T-helper 2 cell treated with Interferon-gamma antibody and Interleukin-4, amounts not matched to agents 5 μg/mL and 100 μg/mL, for 36 hours (primary cell): Measurements from ENCODE around the gene COL4A2.
"Not testable (repeated sequence)": the region's sequence is repeated elsewhere in the genome, so short reads cannot be mapped to it uniquely, and the experiment has no call there.

Experiments used
- DNase-seq: peaks from one replicate; pipeline ENCODE4 v3.0.0; 2021; ENCODE audit warnings: low spot score
- H3K27ac Mint-ChIP-seq: one replicate; pipeline ENCODE4 v1.8.0; 2021; ENCODE audit warnings: mild to moderate bottlenecking, mixed read lengths
- H3K27me3 Mint-ChIP-seq: one replicate; pipeline ENCODE4 v1.8.0; 2021; ENCODE audit warnings: low read depth, mixed read lengths
- H3K36me3 Mint-ChIP-seq: one replicate; pipeline ENCODE4 v1.8.0; 2021; ENCODE audit warnings: low read depth, mixed read lengths
- H3K4me1 Mint-ChIP-seq: one replicate; pipeline ENCODE4 v1.8.0; 2021; ENCODE audit warnings: low read depth, mixed read lengths
- H3K4me3 Mint-ChIP-seq: one replicate; pipeline ENCODE4 v1.8.0; 2022; ENCODE audit warnings: mild to moderate bottlenecking, moderate library complexity, mixed read lengths
- H3K9me3 Mint-ChIP-seq: one replicate; pipeline ENCODE4 v1.8.0; 2021; ENCODE audit warnings: mixed read lengths

The COL4A2 gene

DNA sequence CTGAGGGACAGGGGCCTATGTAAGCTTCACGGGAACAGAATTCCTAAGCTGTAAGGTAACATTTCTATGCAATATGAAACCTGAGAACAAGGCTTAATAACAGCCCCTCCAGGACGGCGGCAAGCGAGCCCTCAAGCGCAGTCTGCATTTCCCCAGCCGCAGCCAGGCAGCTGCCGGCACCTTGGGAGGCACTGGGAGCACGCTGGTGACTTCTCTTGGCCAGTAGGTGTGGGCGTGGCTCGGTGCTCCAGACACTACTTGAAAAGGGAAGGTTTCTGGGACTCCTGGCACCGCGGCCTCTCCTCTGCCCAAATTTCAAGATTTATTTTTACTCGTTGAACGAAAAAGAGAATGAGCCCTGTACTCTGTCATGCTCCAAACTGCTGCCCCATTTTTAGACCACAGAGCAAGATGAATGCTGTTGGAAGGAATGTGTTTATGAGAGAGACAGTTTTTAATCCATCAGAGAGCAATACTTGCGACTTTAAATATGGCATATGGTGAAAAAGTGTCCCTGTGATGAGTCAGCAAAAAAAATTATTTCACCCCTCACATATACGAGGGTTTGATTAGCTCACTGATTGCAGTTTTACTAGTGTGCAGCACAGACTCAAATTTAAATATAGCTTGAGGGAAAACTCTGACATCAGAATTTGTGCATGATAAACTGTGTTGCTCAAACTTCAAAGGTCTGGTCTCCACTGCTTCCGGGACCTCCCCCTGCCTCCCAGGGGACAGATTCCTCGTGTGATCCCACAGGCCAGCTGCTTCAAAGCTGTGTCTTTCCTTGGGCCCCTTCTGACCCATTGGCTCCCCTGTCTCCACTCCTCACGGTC is 81.2 kb downstream of the COL4A2 start:
- Mint-ChIP-seq H3K9me3 (no peaks in the 10 kb centered on the region), H3K4me3 (no peak overlapping the region), H3K36me3 (no peaks in the 10 kb centered on the region), H3K27me3 (peaks cover 31% of the 10 kb centered on the region), H3K27ac (no peak overlapping the region), H3K4me1 (no peaks in the 10 kb centered on the region)
- no peak for DNase-seq

DNA sequence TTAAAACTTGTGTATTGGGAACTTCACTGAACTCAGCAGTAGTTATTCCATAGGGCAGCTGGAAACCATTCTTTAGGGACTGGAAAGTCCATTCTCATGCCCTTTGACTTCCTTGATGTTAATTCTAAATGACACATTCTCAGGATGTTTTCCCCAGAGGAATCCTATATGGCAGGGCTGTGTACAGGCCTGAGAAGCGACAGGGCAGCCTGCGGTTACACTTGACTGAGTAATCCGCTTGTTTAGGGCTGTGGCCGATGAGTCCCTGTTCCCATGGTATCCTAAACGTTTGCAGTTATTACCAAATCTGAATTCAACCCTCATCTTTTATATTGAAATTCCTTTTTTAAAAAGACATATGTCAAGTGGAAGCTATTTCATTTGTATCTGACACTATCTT is 83.5 kb downstream of the COL4A2 start:
- Mint-ChIP-seq H3K4me3 (no peak overlapping the region), H3K36me3 (no peaks in the 10 kb centered on the region), H3K9me3 (no peaks in the 10 kb centered on the region), H3K4me1 (no peaks in the 10 kb centered on the region), H3K27me3 (peaks cover 35% of the 10 kb centered on the region), H3K27ac (no peak overlapping the region)
- no peak for DNase-seq

DNA sequence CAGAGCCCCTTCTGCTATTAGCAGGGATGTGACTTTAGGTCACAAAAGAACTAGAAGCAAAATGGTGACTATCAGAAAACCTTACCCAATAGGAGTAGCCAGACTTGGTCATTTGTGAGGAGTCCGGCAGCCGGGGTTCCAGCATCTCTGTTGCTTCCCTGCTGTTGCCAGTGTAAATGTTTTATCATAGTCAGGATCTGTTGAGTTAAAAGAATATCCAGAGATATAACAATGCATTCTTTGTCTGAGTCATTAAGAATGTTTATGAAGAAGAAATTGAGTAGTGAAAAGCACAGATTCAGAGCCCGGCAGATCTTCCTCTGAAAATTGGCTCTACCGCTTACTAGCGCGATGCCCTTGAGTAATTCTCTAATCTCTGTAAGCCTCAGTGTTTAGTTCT is 84.2 kb downstream of the COL4A2 start:
- Mint-ChIP-seq H3K9me3 (no peaks in the 10 kb centered on the region), H3K4me3 (no peak overlapping the region), H3K4me1 (no peaks in the 10 kb centered on the region), H3K27ac (no peak overlapping the region), H3K27me3 (peaks cover 35% of the 10 kb centered on the region), H3K36me3 (no peaks in the 10 kb centered on the region)
- DNase-seq, result no peak

DNA sequence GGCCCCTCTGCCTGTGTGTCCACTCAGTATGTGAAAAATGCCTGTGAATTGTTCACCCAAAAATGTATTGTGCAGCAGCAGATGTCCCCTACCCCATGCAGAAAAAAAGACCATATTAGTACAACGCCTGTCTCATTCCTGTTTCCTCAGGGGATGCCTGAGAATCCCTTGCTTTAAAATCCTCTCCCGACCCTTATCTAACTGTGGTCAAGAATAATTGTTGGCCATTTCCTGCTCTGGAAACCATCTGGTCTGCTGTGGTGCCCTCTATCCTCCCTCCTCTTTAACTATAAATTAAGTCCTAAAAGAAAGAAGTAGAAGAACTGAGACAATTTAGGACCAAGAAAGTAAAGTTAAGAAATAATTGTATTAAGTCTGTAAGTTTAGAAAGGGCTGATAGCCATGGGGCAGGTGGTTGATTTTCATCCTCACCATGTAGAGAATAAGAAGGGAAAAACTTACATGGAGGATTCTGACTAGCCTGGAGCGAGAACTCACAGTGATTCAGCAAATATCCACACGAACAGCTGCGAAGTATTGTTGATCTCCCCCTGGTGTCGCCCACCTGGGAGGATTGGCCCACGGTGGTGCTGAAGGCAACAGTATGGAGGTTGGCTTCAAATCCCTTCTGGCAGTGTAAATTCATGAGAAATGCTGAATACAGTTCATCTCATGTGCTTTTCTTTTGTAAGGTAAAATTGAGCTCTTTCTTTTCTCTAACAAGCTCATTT is 85.6 kb downstream of the COL4A2 start:
- Mint-ChIP-seq H3K27me3 (peaks cover 39% of the 10 kb centered on the region), H3K9me3 (no peaks in the 10 kb centered on the region), H3K36me3 (no peaks in the 10 kb centered on the region), H3K4me1 (no peaks in the 10 kb centered on the region), H3K4me3 (no peak overlapping the region), H3K27ac (no peak overlapping the region)
- no peak for DNase-seq

DNA sequence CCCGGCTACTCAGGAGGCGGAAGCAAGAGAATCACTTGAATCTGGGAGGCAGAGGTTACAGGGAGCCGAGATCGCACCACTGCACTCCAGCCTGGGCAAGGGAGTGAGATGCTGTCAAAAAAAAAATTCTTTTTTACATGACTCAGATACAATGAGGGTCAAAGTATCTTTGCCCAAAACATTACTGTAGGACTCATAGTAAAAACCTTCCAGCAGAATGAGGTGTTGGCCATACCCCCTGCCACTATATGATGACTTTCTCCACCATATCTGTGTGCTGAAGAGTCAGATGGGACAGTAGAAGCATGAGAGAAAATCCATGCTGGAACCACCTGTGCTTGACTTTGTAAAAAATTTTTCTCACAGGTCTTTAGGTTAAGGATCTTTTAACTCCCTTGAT is 86.7 kb downstream of the COL4A2 start:
- no peak for DNase-seq
- no peak overlapping the region for H3K4me3 Mint-ChIP-seq
- no peak overlapping the region for H3K27ac Mint-ChIP-seq
- H3K27me3 Mint-ChIP-seq, result peaks cover 41% of the 10 kb centered on the region
- no peaks in the 10 kb centered on the region for H3K36me3 Mint-ChIP-seq
- no peaks in the 10 kb centered on the region for H3K9me3 Mint-ChIP-seq
- H3K4me1 Mint-ChIP-seq, result no peaks in the 10 kb centered on the region

DNA sequence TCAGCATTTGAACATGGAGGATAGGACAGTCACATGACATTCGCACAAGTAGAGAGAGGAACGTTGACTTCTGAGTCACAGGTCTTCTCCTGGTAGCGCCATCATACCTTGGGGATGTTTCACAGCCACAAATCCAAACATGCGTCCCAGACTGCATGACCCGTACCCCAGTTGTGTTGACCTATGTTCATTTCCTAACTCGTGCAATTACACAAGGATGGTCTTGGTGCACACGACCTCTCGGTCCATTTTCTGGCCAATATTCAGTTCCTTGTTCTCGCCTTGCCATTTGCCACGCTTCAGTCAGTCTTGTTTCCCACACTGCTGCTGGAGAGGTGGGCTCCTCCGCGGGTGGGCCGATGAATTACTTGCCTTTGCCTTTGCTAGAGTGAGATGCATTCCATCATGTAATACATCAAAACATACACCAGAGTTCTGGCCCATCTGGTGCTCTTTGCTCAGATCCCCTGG is 87.3 kb downstream of the COL4A2 start:
- H3K4me1 Mint-ChIP-seq, result no peaks in the 10 kb centered on the region
- no peaks in the 10 kb centered on the region for H3K36me3 Mint-ChIP-seq
- peaks cover 37% of the 10 kb centered on the region for H3K27me3 Mint-ChIP-seq
- DNase-seq, result no peak
- no peaks in the 10 kb centered on the region for H3K9me3 Mint-ChIP-seq
- no peak overlapping the region for H3K4me3 Mint-ChIP-seq
- H3K27ac Mint-ChIP-seq, result no peak overlapping the region

DNA sequence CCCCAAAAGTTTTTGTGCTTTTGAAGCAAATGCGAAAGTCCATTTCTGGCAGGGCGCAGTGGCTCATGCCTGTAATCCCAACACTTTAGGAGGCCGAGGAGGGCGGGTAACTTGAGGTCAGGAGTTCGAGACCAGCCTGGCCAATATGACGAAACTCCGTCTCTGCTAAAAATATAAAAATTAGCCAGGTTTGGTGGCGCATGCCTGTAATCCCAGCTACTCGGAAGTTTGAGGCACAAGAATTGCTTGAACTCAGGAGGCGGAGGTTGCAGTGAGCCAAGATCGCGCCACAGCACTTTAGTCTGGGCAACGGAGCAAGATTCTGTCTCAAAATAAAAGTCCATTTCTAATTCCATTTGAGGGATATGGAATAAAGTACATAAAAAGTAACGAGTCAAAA is 88.5 kb downstream of the COL4A2 start:
- H3K4me1 Mint-ChIP-seq, DNase-seq, H3K27ac Mint-ChIP-seq, H3K4me3 Mint-ChIP-seq, H3K36me3 Mint-ChIP-seq, H3K9me3 Mint-ChIP-seq: not testable (repeated sequence)
- peaks cover 40% of the 10 kb centered on the region for H3K27me3 Mint-ChIP-seq

DNA sequence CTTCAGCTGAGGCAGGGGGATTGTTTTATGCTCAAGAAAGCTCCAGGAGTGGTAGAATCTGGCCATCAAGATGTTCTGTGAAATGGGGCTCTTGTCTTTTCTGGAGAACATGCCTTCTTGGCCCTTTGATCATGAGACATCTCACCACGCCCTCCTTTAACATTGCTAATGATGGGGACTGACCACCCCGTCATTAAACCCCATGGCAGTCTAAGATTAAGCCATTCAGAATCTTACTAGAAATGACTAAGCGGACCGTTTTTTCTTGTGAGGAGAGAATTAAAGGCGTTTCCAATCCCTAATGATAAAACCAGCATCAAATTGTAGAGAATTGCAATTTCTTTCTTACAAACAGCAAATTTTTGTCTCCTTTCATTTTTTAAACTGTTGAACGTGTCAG is 89.4 kb downstream of the COL4A2 start:
- Mint-ChIP-seq H3K36me3 (no peaks in the 10 kb centered on the region), H3K4me1 (no peaks in the 10 kb centered on the region), H3K4me3 (no peak overlapping the region), H3K27ac (no peak overlapping the region), H3K27me3 (peaks cover 43% of the 10 kb centered on the region), H3K9me3 (no peaks in the 10 kb centered on the region)
- no peak for DNase-seq

DNA sequence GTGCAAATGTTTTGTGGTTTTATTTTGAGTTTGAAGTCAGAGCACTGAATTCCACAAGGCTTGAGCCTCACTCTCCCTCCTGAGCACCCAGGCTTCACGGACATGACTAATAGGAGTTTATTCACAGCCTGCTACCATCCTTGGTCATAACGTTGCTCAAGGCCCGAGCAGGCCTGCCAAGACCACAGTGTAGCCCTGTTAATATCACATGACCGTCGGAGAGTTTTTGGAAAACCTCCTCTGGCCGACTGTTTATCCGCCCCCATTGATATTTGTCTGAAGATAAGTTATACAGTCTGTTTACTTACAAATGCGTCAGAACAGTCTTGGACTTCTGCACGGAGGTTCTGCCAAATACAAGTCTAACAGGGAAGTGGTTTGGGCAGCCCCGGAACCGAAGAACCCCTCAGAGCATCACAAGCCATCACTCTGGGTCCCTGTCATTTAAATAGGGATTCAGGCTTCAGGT is 89.9 kb downstream of the COL4A2 start:
- no peak overlapping the region for H3K27ac Mint-ChIP-seq
- H3K4me3 Mint-ChIP-seq, result no peak overlapping the region
- no peaks in the 10 kb centered on the region for H3K4me1 Mint-ChIP-seq
- H3K27me3 Mint-ChIP-seq, result peaks cover 43% of the 10 kb centered on the region
- no peaks in the 10 kb centered on the region for H3K9me3 Mint-ChIP-seq
- H3K36me3 Mint-ChIP-seq, result no peaks in the 10 kb centered on the region
- DNase-seq, result no peak

DNA sequence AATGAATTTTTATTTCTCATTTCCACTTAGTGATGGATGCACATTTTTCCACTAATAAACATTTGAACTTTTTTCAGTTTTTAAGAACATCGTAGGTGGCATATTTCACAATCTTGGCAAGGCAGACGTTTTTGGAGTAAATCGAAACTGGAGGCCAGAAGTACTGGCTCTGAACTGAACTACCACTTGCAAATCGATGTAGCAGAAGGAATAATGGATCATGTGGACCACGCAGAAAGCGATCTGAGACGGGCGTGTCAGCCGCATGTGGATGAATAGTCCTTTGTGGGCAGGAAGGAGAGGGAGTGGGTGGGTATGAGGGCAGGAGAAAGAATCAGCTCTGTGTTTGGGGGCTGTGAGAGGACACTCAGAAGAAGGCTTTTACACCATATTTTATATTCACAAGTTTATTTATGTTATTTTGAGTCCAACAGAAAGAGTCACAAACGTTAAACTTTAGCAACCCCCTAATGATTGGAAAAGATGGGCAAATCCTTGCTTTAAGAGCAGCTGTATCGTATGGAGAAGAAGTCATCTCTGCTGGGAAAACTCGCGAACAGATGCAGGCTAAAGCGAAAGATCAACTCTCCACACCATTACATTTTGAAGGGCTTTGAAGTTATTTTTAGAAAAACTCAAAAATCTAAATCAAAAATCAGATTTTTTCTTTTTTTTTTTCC is 90.5 kb downstream of the COL4A2 start:
- Mint-ChIP-seq H3K4me3 (no peak overlapping the region), H3K36me3 (no peaks in the 10 kb centered on the region), H3K9me3 (no peaks in the 10 kb centered on the region), H3K27me3 (peaks cover 42% of the 10 kb centered on the region), H3K27ac (no peak overlapping the region), H3K4me1 (no peaks in the 10 kb centered on the region)
- no peak for DNase-seq

DNA sequence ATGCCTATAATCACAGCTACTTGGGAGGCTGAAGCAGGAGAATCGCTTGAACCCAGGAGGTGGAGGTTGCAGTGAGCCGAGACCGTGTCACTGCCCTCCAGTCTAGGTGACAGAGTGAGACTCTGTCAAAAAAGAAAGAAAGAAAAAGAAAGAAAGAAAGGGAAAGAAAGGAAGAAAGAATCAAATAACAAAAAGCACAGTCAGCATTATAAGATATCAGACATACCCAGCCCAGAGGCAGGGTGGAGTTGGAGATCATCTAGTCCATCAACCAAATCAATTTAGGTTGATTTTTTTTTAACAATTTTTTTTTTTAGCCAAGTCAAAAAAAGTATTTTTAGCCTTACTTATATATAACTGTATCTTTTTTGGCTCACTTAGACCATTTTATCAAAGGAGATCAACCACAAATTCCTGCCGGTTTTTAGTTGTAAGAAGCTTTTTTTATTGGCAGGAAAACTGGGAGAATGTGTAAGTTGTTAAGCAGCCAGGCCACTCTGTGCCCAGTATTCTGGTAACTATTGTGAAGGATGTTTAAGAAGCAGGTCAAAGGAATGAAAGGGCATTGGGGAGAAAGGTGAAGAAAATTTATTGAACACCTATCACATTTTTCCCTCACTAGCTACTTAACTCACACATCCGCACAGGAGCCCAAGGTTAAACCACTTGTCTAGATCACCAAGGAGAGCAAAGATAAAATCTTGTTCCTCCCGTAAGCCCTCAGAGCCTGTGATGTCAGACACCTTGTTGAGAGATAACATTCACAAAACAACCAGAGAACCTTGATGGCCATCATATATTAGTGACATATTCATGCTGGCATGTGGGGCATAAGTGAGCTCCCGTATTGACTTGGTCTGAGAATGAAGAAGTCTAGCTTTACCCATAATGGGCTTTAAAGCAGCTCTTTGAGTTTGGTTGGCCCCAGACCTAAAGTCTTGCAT is 91.8 kb downstream of the COL4A2 start:
- no peak for DNase-seq
- Mint-ChIP-seq H3K36me3 (no peaks in the 10 kb centered on the region), H3K27ac (no peak overlapping the region)

DNA sequence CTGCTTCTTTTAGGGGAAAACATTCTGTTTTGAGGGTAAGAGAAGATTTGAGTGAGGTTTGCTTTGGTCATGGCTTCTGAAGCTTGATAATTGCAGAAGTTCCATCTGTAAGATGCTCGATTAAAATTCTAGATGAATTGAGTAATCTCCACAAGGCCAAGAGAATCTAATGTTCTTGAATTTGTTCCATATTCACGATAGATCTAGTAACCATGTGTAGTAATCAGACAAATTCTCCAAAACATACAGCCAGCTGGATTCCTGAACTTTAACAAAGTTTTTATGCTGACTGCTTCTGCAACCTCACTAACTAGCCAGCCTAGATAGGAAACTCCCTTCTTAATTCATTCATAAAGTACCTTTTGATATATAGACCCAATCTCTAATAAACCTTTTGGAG is 92.7 kb downstream of the COL4A2 start:
- Mint-ChIP-seq H3K4me1 (no peaks in the 10 kb centered on the region), H3K27me3 (peaks cover 51% of the 10 kb centered on the region), H3K4me3 (no peak overlapping the region), H3K9me3 (no peaks in the 10 kb centered on the region), H3K27ac (no peak overlapping the region), H3K36me3 (no peaks in the 10 kb centered on the region)
- DNase-seq, result no peak

More for the DNA sequence above, 91.8 kb downstream of the COL4A2 start:
- no peaks in the 10 kb centered on the region for H3K9me3 Mint-ChIP-seq
- no peak overlapping the region for H3K4me3 Mint-ChIP-seq
- H3K27me3 Mint-ChIP-seq, result peaks cover 49% of the 10 kb centered on the region
- no peaks in the 10 kb centered on the region for H3K4me1 Mint-ChIP-seq

DNA sequence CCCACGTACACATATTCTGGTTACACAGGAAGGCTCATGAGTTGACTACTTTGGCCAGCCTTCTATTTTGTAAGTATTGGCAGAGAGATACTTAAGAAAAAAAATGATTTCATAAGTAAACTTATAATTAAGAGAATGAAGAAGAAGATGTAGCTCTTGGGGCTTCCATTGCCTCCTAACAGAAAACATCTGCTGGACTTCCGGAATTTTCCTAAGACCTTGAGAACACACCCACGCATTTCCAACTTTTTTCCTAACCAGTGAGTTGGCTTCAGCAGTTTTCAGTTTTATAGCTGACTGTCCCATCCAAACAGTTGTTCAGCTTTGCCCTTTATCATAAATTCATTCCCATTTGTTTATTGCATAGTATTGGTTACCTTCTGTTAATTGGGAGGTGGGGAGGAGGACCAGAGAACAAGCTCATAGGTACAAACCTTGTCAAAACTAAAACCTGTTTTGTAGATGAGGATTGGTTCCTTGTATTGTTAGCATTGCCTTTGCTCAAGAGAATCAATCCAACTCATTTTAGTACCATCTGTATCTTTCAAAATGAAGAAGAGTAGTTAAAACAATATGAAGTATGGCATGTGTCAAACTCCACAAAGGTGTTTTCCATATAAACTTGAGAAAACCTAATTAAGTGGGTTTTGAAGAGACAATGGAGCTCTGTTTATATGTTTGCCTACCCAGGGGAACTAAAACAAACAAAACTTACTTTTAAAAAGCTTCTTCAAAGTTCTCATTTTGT is 93.9 kb downstream of the COL4A2 start:
- Mint-ChIP-seq H3K4me3 (no peak overlapping the region), H3K27ac (no peak overlapping the region), H3K4me1 (no peaks in the 10 kb centered on the region), H3K27me3 (peaks cover 57% of the 10 kb centered on the region), H3K9me3 (no peaks in the 10 kb centered on the region), H3K36me3 (no peaks in the 10 kb centered on the region)
- DNase-seq, result no peak
